ENCODE data around the gene LIPF.

The LIPF gene

DNA sequence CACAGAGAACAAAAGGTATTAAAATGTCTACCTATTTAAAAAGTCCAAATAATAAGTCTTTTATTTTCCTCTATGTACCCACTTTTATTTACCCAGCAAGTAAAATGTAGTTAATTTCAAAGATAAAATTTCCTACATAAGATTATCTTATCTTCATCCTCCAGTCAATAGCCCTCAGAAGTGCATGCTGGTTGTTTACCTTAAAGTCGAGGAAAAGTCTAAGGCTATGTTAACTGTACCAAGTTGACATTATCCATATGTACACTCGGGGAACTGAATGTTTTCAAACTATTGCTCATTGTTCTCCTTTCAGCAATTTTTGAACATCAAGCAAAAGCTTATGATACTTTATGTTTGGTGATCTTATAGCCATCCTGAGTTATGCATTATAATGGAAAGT is 24.1 kb upstream of the LIPF start:
- H3K79me2 ChIP-seq (ENCODE audit: insufficient read depth, low read length): no peaks in the 10 kb centered on the region
- no peak overlapping the region for H3K9ac ChIP-seq (ENCODE audit: low read length)
- no peak overlapping the region for H3K4me3 ChIP-seq (ENCODE audit: insufficient read depth, low read length, poor library complexity, severe bottlenecking)
- H4K20me1 ChIP-seq (ENCODE audit: low read depth, low read length): no peaks in the 10 kb centered on the region
- no peaks in the 10 kb centered on the region for H3K9me2 ChIP-seq (replicated peaks; ENCODE audit: insufficient read depth, low read length)
- no peaks in the 10 kb centered on the region for H3K9me3 ChIP-seq (ENCODE audit: insufficient read depth, low read length)
- no peak overlapping the region for H2AFZ ChIP-seq (ENCODE audit: low read depth, low read length, severe bottlenecking)
- no peaks in the 10 kb centered on the region for H3F3A ChIP-seq (ENCODE audit: insufficient read depth)
- no peak overlapping the region for H3K27ac ChIP-seq (ENCODE audit: low read depth, low read length)
- no peaks in the 10 kb centered on the region for H3K36me3 ChIP-seq (ENCODE audit: low read length)
- H3K27me3 ChIP-seq (ENCODE audit: low read length): no peaks in the 10 kb centered on the region
- TF ChIP-seq, protein P1, sequence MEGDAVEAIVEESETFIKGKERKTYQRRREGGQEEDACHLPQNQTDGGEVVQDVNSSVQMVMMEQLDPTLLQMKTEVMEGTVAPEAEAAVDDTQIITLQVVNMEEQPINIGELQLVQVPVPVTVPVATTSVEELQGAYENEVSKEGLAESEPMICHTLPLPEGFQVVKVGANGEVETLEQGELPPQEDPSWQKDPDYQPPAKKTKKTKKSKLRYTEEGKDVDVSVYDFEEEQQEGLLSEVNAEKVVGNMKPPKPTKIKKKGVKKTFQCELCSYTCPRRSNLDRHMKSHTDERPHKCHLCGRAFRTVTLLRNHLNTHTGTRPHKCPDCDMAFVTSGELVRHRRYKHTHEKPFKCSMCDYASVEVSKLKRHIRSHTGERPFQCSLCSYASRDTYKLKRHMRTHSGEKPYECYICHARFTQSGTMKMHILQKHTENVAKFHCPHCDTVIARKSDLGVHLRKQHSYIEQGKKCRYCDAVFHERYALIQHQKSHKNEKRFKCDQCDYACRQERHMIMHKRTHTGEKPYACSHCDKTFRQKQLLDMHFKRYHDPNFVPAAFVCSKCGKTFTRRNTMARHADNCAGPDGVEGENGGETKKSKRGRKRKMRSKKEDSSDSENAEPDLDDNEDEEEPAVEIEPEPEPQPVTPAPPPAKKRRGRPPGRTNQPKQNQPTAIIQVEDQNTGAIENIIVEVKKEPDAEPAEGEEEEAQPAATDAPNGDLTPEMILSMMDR (IDR thresholded peaks at IDR 0.05; ENCODE audit: insufficient read depth, low read length, poor library complexity, severe bottlenecking): no peak
- no peak for TF ChIP-seq EZH2phosphoT487 (conservative IDR thresholded peaks at IDR 0.05; ENCODE audit: low read length)
- H3K4me2 ChIP-seq (ENCODE audit: low read depth, low read length, poor library complexity, severe bottlenecking): no peak overlapping the region

DNA sequence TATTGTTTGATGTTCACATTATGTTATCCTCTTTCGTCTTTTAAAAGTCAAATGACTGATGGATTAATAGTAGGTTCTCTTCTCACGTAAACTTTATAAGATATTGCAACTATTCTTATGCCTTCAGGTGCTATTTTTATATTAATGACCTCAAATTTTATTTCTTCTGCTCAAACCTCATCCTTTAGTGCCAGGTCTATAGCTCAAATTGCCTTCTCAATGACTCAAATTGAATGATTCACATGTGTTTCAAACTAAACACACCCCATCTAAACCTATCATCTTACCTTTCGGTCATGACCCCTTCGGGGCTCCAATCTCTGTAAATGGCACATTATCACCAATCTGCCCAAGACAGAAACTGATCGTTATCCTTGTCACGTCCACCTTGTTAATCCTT is 22.0 kb upstream of the LIPF start:
- Histone ChIP-seq H3K27ac (ENCODE audit: low read depth, low read length) (no peak overlapping the region), H3K9ac (ENCODE audit: low read length) (no peak overlapping the region), H2AFZ (ENCODE audit: low read depth, low read length, severe bottlenecking) (no peak overlapping the region), H3K9me2 (replicated peaks; ENCODE audit: insufficient read depth, low read length) (no peaks in the 10 kb centered on the region), H3K36me3 (ENCODE audit: low read length) (no peaks in the 10 kb centered on the region), H3F3A (ENCODE audit: insufficient read depth) (no peaks in the 10 kb centered on the region), H3K27me3 (ENCODE audit: low read length) (no peaks in the 10 kb centered on the region), H3K4me3 (ENCODE audit: insufficient read depth, low read length, poor library complexity, severe bottlenecking) (no peak overlapping the region), H3K9me3 (ENCODE audit: insufficient read depth, low read length) (no peaks in the 10 kb centered on the region), H3K79me2 (ENCODE audit: insufficient read depth, low read length) (no peaks in the 10 kb centered on the region), H3K4me2 (ENCODE audit: low read depth, low read length, poor library complexity, severe bottlenecking) (no peak overlapping the region), H4K20me1 (ENCODE audit: low read depth, low read length) (no peaks in the 10 kb centered on the region)
- TF ChIP-seq, protein P1 (IDR thresholded peaks at IDR 0.05; ENCODE audit: insufficient read depth, low read length, poor library complexity, severe bottlenecking): no peak
- no peak for TF ChIP-seq EZH2phosphoT487 (conservative IDR thresholded peaks at IDR 0.05; ENCODE audit: low read length)

DNA sequence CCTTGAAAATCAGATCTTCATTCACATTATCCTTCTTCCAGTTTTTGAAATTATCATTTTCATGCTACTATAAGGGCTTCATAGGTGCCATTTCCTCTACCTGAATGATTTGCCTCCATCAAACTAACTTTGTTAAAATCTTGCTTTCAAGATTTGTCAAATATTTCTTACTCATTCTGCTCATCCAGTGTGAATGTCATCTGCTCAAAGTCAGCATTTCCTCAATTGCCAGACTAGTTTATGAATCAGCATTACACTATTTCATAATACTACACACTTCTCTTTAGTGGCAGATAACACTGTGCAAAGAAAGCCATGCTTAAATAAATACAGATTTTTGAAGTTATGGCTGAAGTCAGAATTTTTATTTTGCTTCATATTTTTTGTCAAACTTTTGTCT is 21.3 kb upstream of the LIPF start:
- no peaks in the 10 kb centered on the region for H3K27me3 ChIP-seq (ENCODE audit: low read length)
- no peak overlapping the region for H3K27ac ChIP-seq (ENCODE audit: low read depth, low read length)
- H3K36me3 ChIP-seq (ENCODE audit: low read length): no peaks in the 10 kb centered on the region
- H3K4me2 ChIP-seq (ENCODE audit: low read depth, low read length, poor library complexity, severe bottlenecking): no peak overlapping the region
- no peaks in the 10 kb centered on the region for H3K9me2 ChIP-seq (replicated peaks; ENCODE audit: insufficient read depth, low read length)
- H3F3A ChIP-seq (ENCODE audit: insufficient read depth): no peaks in the 10 kb centered on the region
- no peak overlapping the region for H3K9ac ChIP-seq (ENCODE audit: low read length)
- no peaks in the 10 kb centered on the region for H3K79me2 ChIP-seq (ENCODE audit: insufficient read depth, low read length)
- no peak overlapping the region for H3K4me3 ChIP-seq (ENCODE audit: insufficient read depth, low read length, poor library complexity, severe bottlenecking)
- no peak for TF ChIP-seq EZH2phosphoT487 (conservative IDR thresholded peaks at IDR 0.05; ENCODE audit: low read length)
- TF ChIP-seq, protein P1 (IDR thresholded peaks at IDR 0.05; ENCODE audit: insufficient read depth, low read length, poor library complexity, severe bottlenecking): no peak
- H3K9me3 ChIP-seq (ENCODE audit: insufficient read depth, low read length): no peaks in the 10 kb centered on the region
- no peaks in the 10 kb centered on the region for H4K20me1 ChIP-seq (ENCODE audit: low read depth, low read length)
- H2AFZ ChIP-seq (ENCODE audit: low read depth, low read length, severe bottlenecking): no peak overlapping the region
